Cardiac fibroblast (primary cell): ENCODE results near the gene C2orf15.
A peak's percentile ranks its signal among the peaks of the same experiment; 100 is the strongest.

Experiments
- DNase-seq, 2 donors: peaks; one replicate each; pipeline versions ENCODE4 v3.0.0 to v3.0.0-alpha.2; 2010; ENCODE audit warnings: low read depth in 2 of 2
- H3K4me3 ChIP-seq, 2 donors: replicated peaks in 1 of 2; 1 replicate in 1 of 2; 2 replicates in 1 of 2; pipeline ENCODE4 v1.5.1; 2011; ENCODE audit warnings: low read depth in 2 of 2, low read length in 2 of 2, mild to moderate bottlenecking in 2 of 2, moderate library complexity in 1 of 2
- TF ChIP-seq, protein P1 (sequence below): IDR thresholded peaks from one replicate; pipeline ENCODE4 v1.5.1; 2011; ENCODE audit warnings: low read depth, mild to moderate bottlenecking, low read length, inconsistent platforms

The C2orf15 gene, protein sequence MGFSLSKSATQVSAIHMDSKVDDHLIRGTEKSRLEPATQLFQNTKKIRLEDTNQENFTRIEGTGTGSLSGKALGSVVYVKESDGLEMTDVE

DNA sequence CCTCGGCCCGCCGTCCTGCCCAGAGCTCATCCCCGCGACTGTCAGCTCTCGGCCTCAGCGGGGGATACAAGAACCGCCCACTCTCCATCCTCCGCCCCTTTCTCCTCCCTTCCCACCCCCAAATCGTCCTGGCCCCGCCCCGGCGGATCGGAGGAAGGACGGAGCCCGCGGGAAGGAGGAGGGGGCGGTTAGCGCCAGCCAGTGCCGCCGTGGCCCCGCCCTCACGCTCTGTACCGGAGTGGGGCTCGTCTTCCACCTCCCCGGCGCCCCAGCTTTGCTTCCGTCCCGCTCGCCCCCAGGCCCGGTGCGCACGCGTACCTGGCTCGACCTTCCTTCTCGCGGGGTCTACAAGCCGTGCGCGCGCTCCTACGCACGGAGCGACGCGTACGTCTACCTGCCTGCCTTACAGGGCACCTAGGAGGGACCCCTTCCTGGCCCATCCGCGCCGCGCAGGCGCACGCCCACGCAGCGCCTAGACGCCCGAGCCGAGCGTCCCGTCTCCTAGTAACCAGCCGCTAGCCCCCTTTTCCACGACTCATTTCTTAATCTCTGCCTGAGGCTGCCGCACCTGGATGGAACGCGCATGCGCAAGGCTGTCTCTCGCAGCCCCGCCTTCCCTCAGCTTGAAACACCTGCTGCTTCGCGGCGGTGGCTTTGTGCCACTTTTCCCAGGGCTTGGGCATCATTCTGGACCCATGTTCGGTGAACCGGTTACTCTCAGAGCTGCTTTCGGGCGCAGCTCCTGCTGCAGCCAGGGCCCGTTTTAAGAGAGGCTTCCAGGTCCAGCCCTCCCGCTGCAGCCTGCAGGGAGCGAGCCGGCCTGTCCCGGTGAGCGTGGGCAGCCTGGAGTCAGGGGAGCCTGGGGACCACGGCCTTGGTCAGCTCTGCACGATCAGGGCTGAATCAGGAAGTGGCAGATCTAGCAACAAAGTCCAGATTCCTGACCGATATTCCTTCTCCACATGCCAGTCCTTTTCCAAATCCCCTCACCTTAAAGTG, at the start of gene C2orf15:
C2orf15 (plus strand) TSS at position 598 of the 999 bp plus-strand sequence. CDS start 8,852 bp downstream, outside the sequence.
- peak within 1 kb of the TSS; percentile 87 to 92 for H3K4me3 ChIP-seq
- peak; percentile 75 to 87 for DNase-seq
- TF ChIP-seq, protein P1, sequence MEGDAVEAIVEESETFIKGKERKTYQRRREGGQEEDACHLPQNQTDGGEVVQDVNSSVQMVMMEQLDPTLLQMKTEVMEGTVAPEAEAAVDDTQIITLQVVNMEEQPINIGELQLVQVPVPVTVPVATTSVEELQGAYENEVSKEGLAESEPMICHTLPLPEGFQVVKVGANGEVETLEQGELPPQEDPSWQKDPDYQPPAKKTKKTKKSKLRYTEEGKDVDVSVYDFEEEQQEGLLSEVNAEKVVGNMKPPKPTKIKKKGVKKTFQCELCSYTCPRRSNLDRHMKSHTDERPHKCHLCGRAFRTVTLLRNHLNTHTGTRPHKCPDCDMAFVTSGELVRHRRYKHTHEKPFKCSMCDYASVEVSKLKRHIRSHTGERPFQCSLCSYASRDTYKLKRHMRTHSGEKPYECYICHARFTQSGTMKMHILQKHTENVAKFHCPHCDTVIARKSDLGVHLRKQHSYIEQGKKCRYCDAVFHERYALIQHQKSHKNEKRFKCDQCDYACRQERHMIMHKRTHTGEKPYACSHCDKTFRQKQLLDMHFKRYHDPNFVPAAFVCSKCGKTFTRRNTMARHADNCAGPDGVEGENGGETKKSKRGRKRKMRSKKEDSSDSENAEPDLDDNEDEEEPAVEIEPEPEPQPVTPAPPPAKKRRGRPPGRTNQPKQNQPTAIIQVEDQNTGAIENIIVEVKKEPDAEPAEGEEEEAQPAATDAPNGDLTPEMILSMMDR = no peak

DNA sequence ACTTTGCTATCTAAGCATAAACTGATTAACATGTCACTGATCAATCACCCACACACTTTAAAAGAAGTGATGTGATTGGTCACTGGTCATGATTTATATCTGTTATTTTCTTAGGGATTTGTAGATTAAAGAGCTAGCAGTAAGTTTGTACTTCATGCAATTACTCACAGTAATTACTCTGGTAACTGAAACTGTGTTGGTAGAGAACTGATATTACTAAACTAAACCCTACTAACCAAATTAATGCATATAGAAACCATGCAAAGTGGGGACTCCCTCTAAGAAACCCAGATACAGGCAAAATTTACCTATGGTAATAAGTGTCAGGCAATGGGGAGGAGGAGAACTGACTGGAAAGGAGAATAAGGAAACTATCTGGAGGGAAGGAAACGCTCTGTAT, 44.8 kb upstream of the C2orf15 start:
- H3K4me3 ChIP-seq = no peak overlapping the region
- TF ChIP-seq, protein P1 = no peak
- DNase-seq = no peak

DNA sequence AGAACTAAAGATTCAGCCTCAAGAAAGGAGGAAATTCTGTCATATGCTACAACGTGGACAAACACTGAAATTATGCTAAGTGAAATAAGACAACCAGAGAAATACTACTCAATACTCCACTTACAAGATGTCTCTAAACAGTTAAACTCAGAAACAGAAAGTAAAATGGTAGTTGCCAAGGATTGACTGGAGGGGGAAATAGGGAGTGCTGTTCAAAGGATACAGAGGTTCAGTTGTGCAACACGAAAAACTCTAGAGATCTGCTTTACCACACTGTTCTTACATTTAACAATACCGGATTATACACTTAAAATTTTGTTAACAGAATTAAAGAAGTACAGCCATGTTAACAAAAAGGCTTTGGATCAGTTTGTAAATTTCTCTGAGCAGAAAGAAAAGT, 39.8 kb upstream of the C2orf15 start:
- TF ChIP-seq, protein P1 = no peak

DNA sequence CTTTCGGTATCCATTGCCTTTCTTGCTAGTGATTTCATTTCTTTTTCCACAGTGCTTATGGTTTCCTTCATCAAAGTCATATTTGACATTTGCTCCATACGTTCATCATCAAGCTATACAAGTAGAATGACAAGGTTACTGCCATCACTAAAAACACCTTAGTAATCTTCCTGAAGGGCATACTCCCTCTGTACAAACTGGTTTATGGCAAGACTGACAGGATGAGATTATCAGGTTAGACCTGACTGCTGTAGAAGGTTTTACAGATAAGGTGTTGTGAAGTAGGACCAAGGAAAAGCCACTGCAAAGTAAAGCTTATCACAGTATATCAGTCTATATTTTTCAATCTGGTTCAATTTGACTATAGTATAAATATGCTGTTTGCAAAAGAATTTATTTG, 37.5 kb upstream of the C2orf15 start:
- no peak overlapping the region for H3K4me3 ChIP-seq
- TF ChIP-seq, protein P1 = no peak
- DNase-seq = no peak

More for the DNA sequence above, 39.8 kb upstream of the C2orf15 start:
- peak; percentile 31 to 46 for DNase-seq
- no peak overlapping the region for H3K4me3 ChIP-seq

DNA sequence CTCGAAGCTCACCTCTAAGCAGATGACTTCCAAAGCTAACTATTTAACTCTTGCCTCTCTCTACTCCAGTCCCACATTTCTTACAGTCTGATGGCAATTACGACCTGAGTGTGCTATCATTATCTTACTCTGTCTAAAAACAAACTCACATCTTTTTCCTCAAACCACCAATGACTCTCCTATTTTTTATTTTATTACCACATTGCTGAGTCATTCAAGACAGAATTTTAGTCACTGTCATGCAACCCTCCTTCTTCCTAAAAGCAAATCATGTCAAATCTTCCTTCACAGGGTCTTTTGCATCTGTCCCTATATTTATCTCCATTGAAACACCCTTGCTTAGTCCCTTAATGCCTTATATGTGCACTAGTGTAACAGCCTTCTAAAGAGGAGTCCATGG, 34.6 kb upstream of the C2orf15 start:
- H3K4me3 ChIP-seq = no peak overlapping the region
- peak in 1 of 2 donors; percentile 25 for DNase-seq
- TF ChIP-seq, protein P1 = no peak

DNA sequence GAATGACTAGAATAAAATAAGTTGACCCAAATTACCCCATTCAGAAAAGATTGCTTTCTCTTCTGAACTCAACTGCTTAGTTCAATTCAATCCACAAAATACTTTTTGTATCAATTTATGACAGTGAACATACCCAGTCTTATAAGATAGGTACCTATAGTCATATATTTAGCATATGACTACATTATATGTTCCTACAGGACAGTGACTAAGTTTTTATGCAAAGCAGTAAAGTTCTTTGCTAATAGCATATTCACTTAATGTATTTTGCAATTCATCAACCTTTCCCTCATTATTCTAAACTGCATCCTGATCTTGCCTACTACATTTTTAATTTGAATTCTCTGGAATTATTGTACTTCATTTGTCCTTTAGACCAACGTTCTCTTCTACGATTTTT, 30.3 kb upstream of the C2orf15 start:
- TF ChIP-seq, protein P1 = no peak
- H3K4me3 ChIP-seq = no peak overlapping the region
- no peak for DNase-seq
